A673 (cell line): ENCODE measurements around the gene SPRR1B.

Source experiments
- EZH2 ChIP-seq: fragments of 200-600 bp; sonication (generic); IDR thresholded peaks from 2 replicates; pipeline ENCODE4 v1.6.1; 2017; ENCODE audit warnings: borderline replicate concordance, low read depth, mild to moderate bottlenecking, mixed read lengths, antibody characterized with exemption, low read length; ENCODE audit not compliant: poor library complexity, severe bottlenecking
- TF ChIP-seq, protein P1 (sequence below): fragments of 300-800, 200-600 bp; sonication (generic); conservative IDR thresholded peaks from 2 replicates; pipeline ENCODE4 v1.5.1; 2017; ENCODE audit warnings: low read depth, mild to moderate bottlenecking, antibody characterized with exemption, low read length, moderate library complexity, mixed read lengths

DNA sequence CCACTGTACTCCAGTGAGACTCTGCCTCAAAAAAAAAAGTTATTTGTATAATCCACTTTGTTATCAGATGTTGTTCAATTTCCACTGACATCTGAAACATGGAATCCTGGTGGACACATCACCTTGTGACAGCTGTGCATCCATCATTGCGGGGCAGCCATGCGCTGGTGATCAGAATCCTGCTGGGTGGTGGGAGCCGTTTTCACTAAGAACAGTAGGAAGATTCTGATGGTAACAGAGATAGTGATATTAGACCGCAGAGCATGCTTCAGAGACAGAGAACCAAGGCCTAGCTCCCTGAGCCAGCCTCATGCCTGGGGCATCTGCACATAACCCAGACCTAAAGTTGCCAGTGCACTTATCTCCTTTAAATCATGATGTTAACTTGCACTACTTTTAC lies 32.5 kb upstream of the SPRR1B start:
- TF ChIP-seq, protein P1, sequence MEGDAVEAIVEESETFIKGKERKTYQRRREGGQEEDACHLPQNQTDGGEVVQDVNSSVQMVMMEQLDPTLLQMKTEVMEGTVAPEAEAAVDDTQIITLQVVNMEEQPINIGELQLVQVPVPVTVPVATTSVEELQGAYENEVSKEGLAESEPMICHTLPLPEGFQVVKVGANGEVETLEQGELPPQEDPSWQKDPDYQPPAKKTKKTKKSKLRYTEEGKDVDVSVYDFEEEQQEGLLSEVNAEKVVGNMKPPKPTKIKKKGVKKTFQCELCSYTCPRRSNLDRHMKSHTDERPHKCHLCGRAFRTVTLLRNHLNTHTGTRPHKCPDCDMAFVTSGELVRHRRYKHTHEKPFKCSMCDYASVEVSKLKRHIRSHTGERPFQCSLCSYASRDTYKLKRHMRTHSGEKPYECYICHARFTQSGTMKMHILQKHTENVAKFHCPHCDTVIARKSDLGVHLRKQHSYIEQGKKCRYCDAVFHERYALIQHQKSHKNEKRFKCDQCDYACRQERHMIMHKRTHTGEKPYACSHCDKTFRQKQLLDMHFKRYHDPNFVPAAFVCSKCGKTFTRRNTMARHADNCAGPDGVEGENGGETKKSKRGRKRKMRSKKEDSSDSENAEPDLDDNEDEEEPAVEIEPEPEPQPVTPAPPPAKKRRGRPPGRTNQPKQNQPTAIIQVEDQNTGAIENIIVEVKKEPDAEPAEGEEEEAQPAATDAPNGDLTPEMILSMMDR = no peak
- no peak for TF ChIP-seq EZH2
